ENCODE results near the gene GPR156. TPM values are rescaled to one million over a fixed set of nuclear protein-coding genes. Genes with fewer than 3 reads are reported as not detected.
"Not testable (repeated sequence)": the region's sequence is repeated elsewhere in the genome, so short reads cannot be mapped to it uniquely, and the experiment has no call there.

GPR156 gene
- total RNA-seq, 4 donors from 2014 or later = 0.21 to 2.1 (median 0.50) TPM

DNA sequence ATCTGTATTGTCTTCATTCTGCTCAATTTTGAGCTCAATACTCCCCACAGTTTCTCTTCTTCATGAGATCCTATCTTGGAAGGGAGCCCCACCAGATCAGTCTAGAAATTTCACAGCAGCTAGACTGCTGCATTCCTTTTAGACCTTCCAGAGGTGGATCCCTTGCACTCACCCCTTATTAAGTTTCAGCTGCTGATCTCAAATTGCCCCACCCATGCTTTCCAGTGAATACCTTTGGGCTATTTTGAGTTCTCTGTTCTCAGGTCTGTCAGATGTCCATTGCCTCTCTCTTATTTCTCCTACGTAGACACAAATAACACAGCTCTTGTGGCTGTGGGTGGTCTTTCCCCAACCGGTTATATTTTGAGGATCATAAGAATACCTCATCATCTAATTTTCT, 60.8 kb downstream of the GPR156 start:
- H3K27ac ChIP-seq = no peak overlapping the region
- H3K36me3 ChIP-seq = no peaks in the 10 kb centered on the region
- H3K4me1 ChIP-seq = no peaks in the 10 kb centered on the region
- 61 to 69% methylated on average over 2 of the region's 2 CpGs for WGBS, 2 donors
- peaks cover 0 to 5% (median 0%) of the 10 kb centered on the region in 4 donors for H3K9me3 ChIP-seq
- H3K27me3 ChIP-seq = no peaks in the 10 kb centered on the region
- DNase-seq (ENCODE audit: low spot score in 2 of 2) = no peak
- no peak overlapping the region for H3K4me3 ChIP-seq
- no peak for TF ChIP-seq POLR2A (IDR thresholded peaks at IDR 0.05)
- TF ChIP-seq, protein P1, sequence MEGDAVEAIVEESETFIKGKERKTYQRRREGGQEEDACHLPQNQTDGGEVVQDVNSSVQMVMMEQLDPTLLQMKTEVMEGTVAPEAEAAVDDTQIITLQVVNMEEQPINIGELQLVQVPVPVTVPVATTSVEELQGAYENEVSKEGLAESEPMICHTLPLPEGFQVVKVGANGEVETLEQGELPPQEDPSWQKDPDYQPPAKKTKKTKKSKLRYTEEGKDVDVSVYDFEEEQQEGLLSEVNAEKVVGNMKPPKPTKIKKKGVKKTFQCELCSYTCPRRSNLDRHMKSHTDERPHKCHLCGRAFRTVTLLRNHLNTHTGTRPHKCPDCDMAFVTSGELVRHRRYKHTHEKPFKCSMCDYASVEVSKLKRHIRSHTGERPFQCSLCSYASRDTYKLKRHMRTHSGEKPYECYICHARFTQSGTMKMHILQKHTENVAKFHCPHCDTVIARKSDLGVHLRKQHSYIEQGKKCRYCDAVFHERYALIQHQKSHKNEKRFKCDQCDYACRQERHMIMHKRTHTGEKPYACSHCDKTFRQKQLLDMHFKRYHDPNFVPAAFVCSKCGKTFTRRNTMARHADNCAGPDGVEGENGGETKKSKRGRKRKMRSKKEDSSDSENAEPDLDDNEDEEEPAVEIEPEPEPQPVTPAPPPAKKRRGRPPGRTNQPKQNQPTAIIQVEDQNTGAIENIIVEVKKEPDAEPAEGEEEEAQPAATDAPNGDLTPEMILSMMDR (IDR thresholded peaks at IDR 0.05) = no peak
- no peak for TF ChIP-seq EP300 (IDR thresholded peaks at IDR 0.05)

DNA sequence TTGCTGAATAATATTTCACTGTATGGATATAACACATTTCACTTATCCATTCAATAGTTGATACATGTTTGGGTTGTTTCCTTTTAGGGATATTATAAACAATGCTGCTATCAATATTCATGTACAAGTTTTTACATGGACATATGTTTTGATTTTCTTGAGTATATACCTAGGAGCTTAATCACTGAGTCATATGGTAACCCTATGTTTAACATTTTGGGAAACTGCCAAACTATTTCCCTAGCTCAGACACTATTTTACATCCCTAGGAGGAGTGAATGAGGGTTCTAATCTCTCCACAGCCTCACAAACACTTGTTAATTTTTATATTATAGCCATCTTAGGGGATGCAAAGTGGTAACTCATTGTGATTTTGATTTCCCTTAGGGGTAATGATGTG, 66.0 kb downstream of the GPR156 start:
- Histone ChIP-seq H3K4me1 (peaks cover 0 to 3% (median under 1%) of the 10 kb centered on the region in 4 donors), H3K27ac (no peak overlapping the region), H3K4me3 (no peak overlapping the region), H3K27me3 (no peaks in the 10 kb centered on the region), H3K36me3 (no peaks in the 10 kb centered on the region), H3K9me3 (peaks cover 0 to 5% (median 0%) of the 10 kb centered on the region in 4 donors)
- DNase-seq (ENCODE audit: low spot score in 2 of 2) = no peak
- TF ChIP-seq, protein P1 (IDR thresholded peaks at IDR 0.05) = no peak
- TF ChIP-seq POLR2A (IDR thresholded peaks at IDR 0.05) (no peak), EP300 (IDR thresholded peaks at IDR 0.05) (no peak)

GRCh38 chr3:120216633-120217032, 68.4 kb downstream of the GPR156 start:
- not testable (repeated sequence) for H3K27me3 ChIP-seq; H3K27ac ChIP-seq; DNase-seq (ENCODE audit: low spot score in 2 of 2); H3K36me3 ChIP-seq; H3K4me3 ChIP-seq; H3K4me1 ChIP-seq; H3K9me3 ChIP-seq
- 92 to 97% methylated on average over 1 of the region's 1 CpG for WGBS, 2 donors

DNA sequence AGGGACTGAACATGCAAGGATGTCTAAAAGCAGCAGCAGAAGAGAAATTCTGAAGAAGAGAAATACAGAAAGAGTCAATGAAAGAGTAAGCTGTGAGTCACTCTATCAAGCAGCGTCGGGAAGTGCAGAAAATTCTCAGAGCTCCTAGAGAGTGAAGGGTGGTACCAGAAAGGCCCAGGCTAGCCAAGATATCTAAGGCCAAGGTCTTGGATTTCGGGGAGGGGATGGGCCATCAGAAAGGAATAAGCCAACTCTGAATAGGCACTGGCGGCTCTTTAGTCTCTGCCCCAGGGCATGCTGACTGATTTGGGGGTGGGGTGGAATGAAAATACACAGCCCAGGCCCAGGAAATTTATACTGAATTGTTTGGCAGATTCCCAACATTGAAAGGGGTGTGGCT, 70.8 kb downstream of the GPR156 start:
- no peak for DNase-seq (ENCODE audit: low spot score in 2 of 2)
- 36 to 45% methylated on average over 4 of the region's 4 CpGs for WGBS, 2 donors
- Histone ChIP-seq H3K27me3 (no peaks in the 10 kb centered on the region), H3K4me3 (no peak overlapping the region), H3K4me1 (peaks cover 0 to 3% (median 1%) of the 10 kb centered on the region in 4 donors), H3K27ac (no peak overlapping the region), H3K9me3 (no peaks in the 10 kb centered on the region), H3K36me3 (no peaks in the 10 kb centered on the region)
- TF ChIP-seq, protein P1 (IDR thresholded peaks at IDR 0.05) = no peak
- no peak for TF ChIP-seq EP300 (IDR thresholded peaks at IDR 0.05)
- no peak for TF ChIP-seq POLR2A (IDR thresholded peaks at IDR 0.05)

DNA sequence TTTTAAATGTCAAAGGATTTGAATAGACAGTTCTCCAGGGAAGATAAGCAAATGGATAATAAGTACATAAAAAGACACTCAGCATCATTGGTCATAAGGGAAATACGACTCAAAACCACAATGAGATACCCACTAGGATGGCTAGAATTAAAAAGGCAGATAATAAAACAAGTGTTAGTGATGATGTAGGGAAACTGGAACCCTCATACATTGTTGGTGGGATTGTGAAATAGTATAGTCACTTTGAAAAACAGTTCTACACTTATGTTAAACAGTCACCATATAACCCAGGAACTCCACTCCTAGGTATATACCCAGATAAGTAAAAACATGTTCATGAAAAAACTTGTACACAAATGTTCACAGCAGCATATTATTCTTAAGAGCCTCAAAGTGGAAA, 72.5 kb downstream of the GPR156 start:
- Histone ChIP-seq H3K4me1 (peaks cover 0 to 3% (median 1%) of the 10 kb centered on the region in 4 donors), H3K36me3 (no peaks in the 10 kb centered on the region), H3K27ac (no peak overlapping the region), H3K27me3 (no peaks in the 10 kb centered on the region), H3K9me3 (no peaks in the 10 kb centered on the region), H3K4me3 (no peak overlapping the region)
- DNase-seq (ENCODE audit: low spot score in 2 of 2) = no peak
- 89 to 96% methylated on average over 1 of the region's 1 CpG for WGBS, 2 donors
- TF ChIP-seq POLR2A (IDR thresholded peaks at IDR 0.05) (no peak), EP300 (IDR thresholded peaks at IDR 0.05) (no peak)
- TF ChIP-seq, protein P1 (IDR thresholded peaks at IDR 0.05) = no peak

DNA sequence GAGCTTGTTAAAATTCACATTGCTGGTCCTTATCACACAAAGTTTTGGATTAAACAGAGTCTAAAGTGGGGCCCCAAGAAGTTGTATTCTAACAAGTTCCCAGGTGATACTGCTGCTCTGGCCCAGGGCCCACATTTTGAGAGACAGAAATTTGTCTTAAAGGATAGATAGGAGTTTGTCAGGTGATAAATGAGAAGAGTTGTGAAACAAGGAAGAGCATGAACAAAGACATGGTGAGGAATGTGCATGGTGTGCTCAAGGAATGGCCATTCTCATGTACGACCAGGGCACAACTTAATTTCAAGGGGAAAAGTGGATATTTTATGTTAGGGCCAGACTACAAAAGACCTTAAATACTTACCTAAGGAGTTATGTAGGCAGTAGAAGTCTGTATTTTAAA, 75.6 kb downstream of the GPR156 start:
- no peak overlapping the region for H3K27ac ChIP-seq
- peaks cover 0 to 3% (median under 1%) of the 10 kb centered on the region in 4 donors for H3K4me1 ChIP-seq
- H3K27me3 ChIP-seq = no peaks in the 10 kb centered on the region
- H3K9me3 ChIP-seq = no peaks in the 10 kb centered on the region
- 76 to 84% methylated on average over 1 of the region's 1 CpG for WGBS, 2 donors
- H3K36me3 ChIP-seq = no peaks in the 10 kb centered on the region
- no peak for DNase-seq (ENCODE audit: low spot score in 2 of 2)
- TF ChIP-seq POLR2A (IDR thresholded peaks at IDR 0.05) = no peak
- TF ChIP-seq EP300 (IDR thresholded peaks at IDR 0.05) = no peak
- TF ChIP-seq, protein P1 (IDR thresholded peaks at IDR 0.05) = no peak
- H3K4me3 ChIP-seq = no peak overlapping the region

Data from tibial nerve (tissue), 4 donors.